HG03469 (cell line): ENCODE results near the gene PLD3.

Experiments used
- ATAC-seq: cut with Tn5 transposase; IDR thresholded peaks from one replicate; pipeline ENCODE4 v1.9.1; 2021; ENCODE audit warnings: mild to moderate bottlenecking, moderate library complexity, moderate number of reproducible peaks; ENCODE audit not compliant: unreplicated experiment

The PLD3 gene

GRCh38 chr19:40411958-40412499, 63.5 kb downstream of the PLD3 start:
- ATAC-seq: no peak

- ATAC-seq: no peak
Measured at GRCh38 chr19:40412866-40413265, 64.4 kb downstream of the PLD3 start.

DNA sequence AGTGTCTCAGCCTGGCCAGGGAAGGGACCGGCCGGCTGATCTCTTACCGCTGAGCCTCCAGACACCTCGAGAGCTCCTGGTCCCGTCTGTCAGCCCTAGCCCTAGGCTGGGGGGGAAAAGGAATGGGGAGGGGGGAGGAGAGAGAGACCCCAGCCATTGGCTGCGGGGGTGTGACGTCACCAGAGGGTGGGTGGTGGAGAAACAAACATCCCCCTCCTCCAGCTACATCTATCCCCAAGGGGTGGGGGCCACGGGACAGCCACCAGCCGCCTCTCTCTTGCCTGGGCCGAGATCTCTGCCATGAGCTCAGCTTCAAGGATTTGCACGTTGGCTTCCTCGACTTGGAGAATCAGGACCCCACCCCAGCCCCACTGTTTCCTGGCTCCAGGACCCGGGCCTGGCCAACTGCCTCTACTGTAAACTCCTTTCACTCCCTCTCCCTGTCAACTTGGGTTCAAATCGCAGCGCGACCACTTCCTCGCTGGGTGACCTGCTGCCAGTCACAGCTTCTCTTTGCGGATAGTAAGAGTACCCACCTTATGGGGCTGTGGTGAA, 64.9 kb downstream of the PLD3 start, which contains the start of gene PRX:
TSS of gene PRX (minus strand) at position 88 of the 555 bp plus-strand sequence. CDS start 5,446 bp downstream, outside the sequence.
- ATAC-seq: no peak

GRCh38 chr19:40414542-40415535, 66.3 kb downstream of the PLD3 start:
- no peak for ATAC-seq

DNA sequence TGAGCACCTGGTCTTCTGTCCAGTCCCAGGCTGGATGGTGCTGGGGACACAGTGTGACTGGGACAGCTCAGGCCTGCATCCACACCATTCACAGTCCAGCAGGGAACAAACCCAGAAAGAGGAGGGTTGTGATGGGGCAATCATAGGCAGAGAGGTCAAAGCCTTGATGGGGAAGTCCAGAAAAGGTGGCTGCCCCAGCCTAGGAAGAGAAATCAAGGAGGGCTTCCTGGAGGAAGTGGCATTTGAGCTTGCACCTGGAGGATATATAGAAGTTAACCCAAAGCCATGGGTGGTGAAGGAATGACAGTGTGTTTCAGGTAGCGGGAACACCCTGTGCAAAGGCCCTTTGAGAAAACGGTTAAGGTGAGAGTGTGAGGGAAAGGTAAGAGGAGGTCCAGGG, 67.3 kb downstream of the PLD3 start:
- ATAC-seq: no peak

GRCh38 chr19:40416918-40417642, 68.6 kb downstream of the PLD3 start:
- no peak for ATAC-seq

DNA sequence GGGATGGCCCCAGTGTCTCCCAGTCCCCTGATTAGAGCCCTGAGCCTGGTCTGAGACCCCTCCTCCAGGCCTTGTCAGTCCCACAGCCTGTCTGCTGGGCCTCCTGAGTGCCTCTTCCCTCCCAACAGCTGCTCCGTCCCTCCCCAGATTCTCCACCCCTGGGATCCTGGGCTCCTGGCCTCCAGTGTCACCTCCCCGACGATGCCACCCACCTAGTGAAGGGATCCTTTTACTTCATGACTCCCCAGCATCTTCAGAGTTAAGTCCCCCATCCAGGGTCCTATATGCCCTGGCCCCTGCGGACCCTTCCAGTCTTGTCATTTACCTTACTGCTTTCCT, 69.1 kb downstream of the PLD3 start:
- no peak for ATAC-seq

- no peak for ATAC-seq
Measured at GRCh38 chr19:40418040-40418439, 69.5 kb downstream of the PLD3 start.

DNA sequence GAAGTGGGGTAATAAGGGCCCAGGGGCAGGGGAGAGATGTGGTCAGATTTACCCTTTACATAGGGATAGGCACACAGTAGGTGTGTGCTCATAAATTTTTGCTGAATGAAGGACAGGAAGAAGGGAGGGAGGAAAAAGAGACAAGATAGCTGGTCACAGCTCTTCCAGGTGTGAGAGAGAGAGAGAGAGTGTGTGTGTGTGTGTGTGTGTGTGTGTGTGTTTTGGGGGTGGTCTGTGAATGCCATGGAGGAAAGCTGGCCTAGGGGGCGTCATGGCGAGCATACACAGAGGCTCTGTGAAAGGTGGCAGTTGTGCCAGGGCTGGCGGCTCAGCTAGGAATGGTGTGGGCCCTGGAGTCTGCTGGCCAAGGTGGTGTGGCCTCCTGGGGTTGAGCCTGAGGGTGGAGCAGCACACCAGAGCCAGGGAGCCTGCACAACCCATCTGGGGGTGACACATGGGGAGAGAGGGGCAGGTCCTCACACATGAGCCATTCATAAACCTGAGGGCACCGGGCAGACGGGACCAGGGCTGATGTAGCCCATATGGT, 70.6 kb downstream of the PLD3 start:
- no peak for ATAC-seq

DNA sequence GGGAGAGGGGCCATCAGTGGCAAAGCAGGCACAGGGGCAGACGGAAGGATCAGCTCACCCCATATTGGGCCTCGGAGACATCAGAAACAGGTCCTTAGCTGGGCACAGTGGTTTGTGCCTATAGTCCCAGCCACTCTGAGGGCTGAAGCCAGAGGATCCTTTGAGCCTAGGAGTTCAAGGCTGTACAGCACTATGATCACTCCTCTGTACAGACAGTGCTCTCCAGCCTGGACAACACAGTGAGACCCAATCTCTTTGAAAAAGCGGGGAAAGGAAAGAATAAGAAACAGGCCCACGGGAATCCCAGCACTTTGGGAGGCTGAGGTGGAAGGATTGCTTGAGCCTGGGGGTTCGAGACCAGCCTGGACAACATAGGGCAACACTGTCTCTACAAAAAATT, 71.3 kb downstream of the PLD3 start:
- ATAC-seq: no peak

DNA sequence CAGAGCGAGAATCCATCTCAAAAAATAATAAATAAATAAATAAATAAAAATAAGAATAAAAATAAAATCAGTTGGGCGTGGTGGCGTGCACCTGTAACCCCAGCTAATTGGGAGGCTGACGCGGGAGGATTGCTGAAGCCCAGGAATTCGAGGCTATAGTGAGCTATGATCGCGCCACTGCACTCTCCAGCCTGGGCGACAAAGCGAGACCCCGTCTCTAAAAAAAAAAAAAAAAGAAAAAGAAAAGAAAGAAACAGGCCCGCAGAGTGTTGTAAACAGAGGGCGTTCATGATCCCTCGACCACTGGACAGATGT, 71.9 kb downstream of the PLD3 start:
- no peak for ATAC-seq

- no peak for ATAC-seq
Measured at GRCh38 chr19:40420766-40421765, 72.6 kb downstream of the PLD3 start.

DNA sequence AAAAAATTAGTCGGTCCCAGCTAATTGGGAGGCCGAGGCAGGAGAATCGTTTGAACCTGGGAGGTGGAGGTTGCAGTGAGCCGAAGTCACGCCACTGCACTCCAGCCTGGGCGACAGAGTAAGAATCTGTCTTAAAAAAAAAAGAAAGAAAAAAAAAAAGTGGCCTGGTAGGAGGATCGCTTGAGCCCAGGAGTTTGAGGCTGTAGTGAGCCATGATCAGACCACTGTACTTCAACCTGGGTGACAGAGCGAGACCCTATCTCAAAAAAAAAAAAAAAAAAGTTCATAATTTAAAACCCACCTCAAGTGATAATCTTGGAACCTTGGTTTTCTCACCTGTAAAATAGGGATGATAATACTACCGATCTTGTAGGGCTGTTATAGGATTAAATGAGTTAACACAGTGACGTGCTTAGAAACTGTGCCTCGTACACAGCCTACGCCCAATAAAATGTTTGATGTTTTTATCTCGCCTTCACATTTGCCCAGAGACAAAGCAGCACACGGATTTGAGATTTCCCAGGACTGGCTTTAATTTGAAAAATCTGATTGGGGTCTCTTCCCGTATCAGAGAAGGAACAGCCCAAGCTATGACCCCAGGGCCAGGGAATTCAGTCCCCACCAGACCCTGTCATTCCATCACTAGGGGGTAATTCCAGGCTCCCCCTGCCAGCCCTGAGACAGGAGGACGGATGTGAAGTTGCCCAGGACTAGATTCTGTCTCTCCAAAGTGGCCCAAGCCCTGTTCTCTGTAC, 73.7 kb downstream of the PLD3 start:
- ATAC-seq: no peak

DNA sequence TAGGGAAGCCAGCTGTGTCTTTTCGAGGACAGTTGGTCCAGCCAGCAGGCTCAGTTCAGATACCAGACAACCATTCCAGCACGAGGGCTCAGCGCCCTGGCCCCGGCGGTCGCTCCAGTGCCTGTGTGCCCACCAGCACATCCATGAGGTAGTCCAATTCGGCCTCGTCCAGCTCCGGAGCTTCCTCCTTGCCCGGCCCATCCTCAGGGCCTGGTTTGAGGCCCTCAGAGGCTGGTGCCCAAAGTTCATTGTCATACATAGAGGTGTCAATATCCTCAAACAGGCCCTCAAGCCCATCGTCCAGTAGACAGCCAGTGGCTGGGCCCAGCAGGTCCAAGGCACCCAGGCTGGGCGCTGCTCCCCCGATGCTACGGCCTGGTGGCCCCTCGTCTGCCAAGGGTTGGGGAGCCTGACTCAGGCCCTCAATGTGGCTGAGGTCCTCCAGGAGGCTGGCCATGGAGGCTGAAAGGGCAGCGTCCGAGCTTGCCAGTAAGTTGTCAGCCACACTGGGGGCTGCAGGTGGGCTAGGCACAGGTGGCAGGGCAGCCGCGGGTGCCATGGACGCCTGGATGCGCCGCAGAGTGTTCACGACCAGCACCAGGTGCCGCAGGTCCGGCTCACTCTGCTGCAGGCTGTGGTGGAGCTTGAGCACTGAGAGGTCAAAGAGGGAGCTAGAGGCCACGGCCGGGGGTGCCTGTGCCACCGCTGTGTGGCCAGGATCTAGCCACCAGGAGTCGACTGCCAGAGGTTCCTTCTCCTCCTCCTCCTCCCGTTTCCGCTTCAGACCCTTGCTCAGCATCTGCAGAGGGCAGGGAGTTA, 74.5 kb downstream of the PLD3 start:
- ATAC-seq: no peak

DNA sequence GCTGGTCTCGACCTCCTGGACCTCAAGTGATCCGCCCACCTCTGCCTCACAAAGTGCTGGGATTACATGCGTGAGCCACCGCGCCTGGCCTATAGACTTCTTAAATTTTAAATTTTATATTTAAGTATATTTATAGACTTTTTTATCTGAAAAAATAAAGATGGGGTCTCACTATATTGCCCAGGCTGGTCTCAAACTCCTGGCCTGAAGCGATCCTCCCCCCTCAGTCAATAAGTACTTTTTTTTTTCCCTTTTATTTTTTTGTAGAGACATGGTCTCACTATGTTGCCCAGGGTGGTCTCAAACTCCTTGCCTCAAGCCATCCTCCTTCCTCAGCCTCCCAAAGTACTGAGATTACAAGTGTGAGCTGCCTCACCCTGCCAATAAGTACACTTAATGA, 75.4 kb downstream of the PLD3 start:
- ATAC-seq: no peak

DNA sequence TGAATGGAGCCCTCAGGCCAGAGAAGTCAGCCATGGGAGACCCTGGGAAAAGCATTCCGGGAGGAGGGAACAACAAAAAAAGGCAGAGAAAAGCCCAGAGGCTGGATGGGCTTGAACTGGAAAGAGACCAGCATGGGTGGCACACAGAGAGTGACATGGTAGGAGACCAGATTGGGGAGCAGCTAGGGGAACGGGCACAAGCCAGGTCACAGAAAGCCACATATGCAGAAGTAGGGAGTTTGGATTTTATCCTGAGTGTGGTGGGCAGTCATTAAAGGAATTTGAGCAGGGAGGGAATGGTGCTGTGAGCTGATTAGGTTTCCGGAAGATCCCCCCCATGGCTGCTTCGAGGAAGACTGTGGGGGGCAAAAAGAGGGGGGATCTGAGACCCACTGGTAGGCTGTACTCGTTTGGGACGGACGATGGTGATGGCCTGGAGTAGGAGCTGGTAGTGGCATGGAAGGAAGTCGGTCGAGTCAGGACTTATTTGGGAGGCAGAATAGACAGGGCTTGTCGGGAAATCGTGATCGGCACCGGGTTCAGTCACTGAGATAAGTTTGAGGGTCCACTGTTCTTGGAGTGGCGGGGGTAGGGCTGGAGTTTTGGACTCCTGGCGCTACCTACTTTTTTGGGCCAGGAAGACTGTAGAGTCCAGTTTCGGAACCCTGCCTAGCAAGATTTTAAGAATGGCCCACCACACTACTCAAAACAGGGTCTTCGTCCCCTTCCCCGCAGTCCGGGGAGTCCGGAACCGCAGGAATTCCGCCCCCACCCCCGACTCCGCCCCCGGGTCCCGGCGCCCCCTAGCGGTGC, 76.3 kb downstream of the PLD3 start:
- no peak for ATAC-seq

- peak; percentile 68 for ATAC-seq
Measured at GRCh38 chr19:40425450-40426287, 77.2 kb downstream of the PLD3 start, which contains the start of gene SERTAD1. Gene SERTAD1, minus strand, starts transcription at chr19:40425992. Its CDS starts 2,446 bp downstream, at chr19:40423546.
